ENCODE results near the gene ATF7IP2. TPM values are rescaled to one million over a fixed set of nuclear protein-coding genes. Genes with fewer than 3 reads are reported as not detected.

Gene ATF7IP2
- total RNA-seq, 1 experiment from 2014 or later, result 25.2 TPM

- ATAC-seq (no peak), DNase-seq (ENCODE audit: low read depth, low spot score) (no peak)
- intact Hi-C loops (cut with micrococcal nuclease; ENCODE audit: unreplicated experiment) (loop anchor here (10.0 kb wide), 2 partner anchors 59 to 389 kb away; partner anchors contain the start of gene EMP2), in situ Hi-C loops (cut with HindIII; ENCODE audit: low pct_unique_long_range_greater_than_20kb, low sequenced_read_pairs) (no loop called here)
- ChIA-PET POLR2A (interaction anchor here (0.6 to 0.7 kb wide), 2 partner anchors 76 to 78 kb away, joined by 5 to 8 read pairs; no protein-coding TSS in a partner anchor), CTCF (interaction anchor here (0.6 kb wide), 1 partner anchor 97 kb away, joined by 4 read pairs; no protein-coding TSS in a partner anchor)
- no peaks in the 10 kb centered on the region for H3K27me3 ChIP-seq (ENCODE audit: control insufficient read depth, insufficient read depth, low read length)
- TF ChIP-seq CTCF (IDR thresholded peaks at IDR 0.05) (no peak), TCF7L2 (IDR thresholded peaks at IDR 0.05; ENCODE audit: low read depth, low read length) (peak; percentile 76)
- no peaks in the 10 kb centered on the region for H3K4me1 ChIP-seq (ENCODE audit: control insufficient read depth, insufficient read depth, low read length)
- no peaks in the 10 kb centered on the region for H3K9me3 ChIP-seq (ENCODE audit: control insufficient read depth, insufficient read depth, low read depth, low read length)
- H3K36me3 ChIP-seq (ENCODE audit: control insufficient read depth, insufficient read depth, low read length), result no peaks in the 10 kb centered on the region
- no peak overlapping the region for H3K4me3 ChIP-seq (ENCODE audit: low read depth in 2 of 2, low read length in 2 of 2)
- no peak overlapping the region for H3K27ac ChIP-seq (ENCODE audit: low read length)
- no TSS peak for BruUV-seq (replicated peaks)
Observed at GRCh38 chr16:10525214-10525825, 139.5 kb downstream of the ATF7IP2 start.

- in situ Hi-C loops (cut with HindIII; ENCODE audit: low pct_unique_long_range_greater_than_20kb, low sequenced_read_pairs), result no loop called here
- ChIA-PET CTCF (no interaction called here), POLR2A (no interaction called here)
- intact Hi-C loops (cut with micrococcal nuclease; ENCODE audit: unreplicated experiment), result loop anchor here (10.0 kb wide), 2 partner anchors 58 to 388 kb away; partner anchors contain the start of gene EMP2
- no peak for ATAC-seq
- Histone ChIP-seq H3K4me3 (ENCODE audit: low read depth in 2 of 2, low read length in 2 of 2) (no peak overlapping the region), H3K27ac (ENCODE audit: low read length) (no peak overlapping the region), H3K27me3 (ENCODE audit: control insufficient read depth, insufficient read depth, low read length) (no peaks in the 10 kb centered on the region), H3K9me3 (ENCODE audit: control insufficient read depth, insufficient read depth, low read depth, low read length) (no peaks in the 10 kb centered on the region), H3K36me3 (ENCODE audit: control insufficient read depth, insufficient read depth, low read length) (no peaks in the 10 kb centered on the region), H3K4me1 (ENCODE audit: control insufficient read depth, insufficient read depth, low read length) (no peaks in the 10 kb centered on the region)
- no peak for TF ChIP-seq TCF7L2 (IDR thresholded peaks at IDR 0.05; ENCODE audit: low read depth, low read length)
- TF ChIP-seq CTCF (IDR thresholded peaks at IDR 0.05), result no peak
- no peak for TF ChIP-seq SIN3A (IDR thresholded peaks at IDR 0.05; ENCODE audit: borderline replicate concordance, insufficient read depth, low read depth, low read length)
- no peak for DNase-seq (ENCODE audit: low read depth, low spot score)
- BruUV-seq (replicated peaks), result no TSS peak
Observed at GRCh38 chr16:10526962-10527361, 141.1 kb downstream of the ATF7IP2 start.

GRCh38 chr16:10528635-10529034, 142.8 kb downstream of the ATF7IP2 start:
- ATAC-seq, result no peak
- intact Hi-C loops (cut with micrococcal nuclease; ENCODE audit: unreplicated experiment), result loop anchor here (10.0 kb wide), 2 partner anchors 56 to 386 kb away; partner anchors contain the start of gene EMP2
- Histone ChIP-seq H3K9me3 (ENCODE audit: control insufficient read depth, insufficient read depth, low read depth, low read length) (no peaks in the 10 kb centered on the region), H3K4me1 (ENCODE audit: control insufficient read depth, insufficient read depth, low read length) (no peaks in the 10 kb centered on the region), H3K4me3 (ENCODE audit: low read depth in 2 of 2, low read length in 2 of 2) (no peak overlapping the region), H3K27ac (ENCODE audit: low read length) (no peak overlapping the region), H3K27me3 (ENCODE audit: control insufficient read depth, insufficient read depth, low read length) (no peaks in the 10 kb centered on the region), H3K36me3 (ENCODE audit: control insufficient read depth, insufficient read depth, low read length) (no peaks in the 10 kb centered on the region)
- ChIA-PET CTCF (no interaction called here), POLR2A (no interaction called here)
- TF ChIP-seq REST (IDR thresholded peaks at IDR 0.05; ENCODE audit: insufficient read depth in 1 of 2, low read depth in 2 of 2, low read length in 1 of 2), result no peak
- no peak for TF ChIP-seq TCF7L2 (IDR thresholded peaks at IDR 0.05; ENCODE audit: low read depth, low read length)
- no peak for TF ChIP-seq CTCF (IDR thresholded peaks at IDR 0.05)
- no peak for TF ChIP-seq POLR2AphosphoS5 (IDR thresholded peaks at IDR 0.05; ENCODE audit: low read depth, low read length)
- no peak for TF ChIP-seq SIN3A (IDR thresholded peaks at IDR 0.05; ENCODE audit: borderline replicate concordance, insufficient read depth, low read depth, low read length)
- no peak for DNase-seq (ENCODE audit: low read depth, low spot score)
- BruUV-seq (replicated peaks), result no TSS peak
- in situ Hi-C loops (cut with HindIII; ENCODE audit: low pct_unique_long_range_greater_than_20kb, low sequenced_read_pairs), result no loop called here
